ENCODE measurements around the gene ZDHHC19.
"Not testable (repeated sequence)": the region's sequence is repeated elsewhere in the genome, so short reads cannot be mapped to it uniquely, and the experiment has no call there.

Gene ZDHHC19

DNA sequence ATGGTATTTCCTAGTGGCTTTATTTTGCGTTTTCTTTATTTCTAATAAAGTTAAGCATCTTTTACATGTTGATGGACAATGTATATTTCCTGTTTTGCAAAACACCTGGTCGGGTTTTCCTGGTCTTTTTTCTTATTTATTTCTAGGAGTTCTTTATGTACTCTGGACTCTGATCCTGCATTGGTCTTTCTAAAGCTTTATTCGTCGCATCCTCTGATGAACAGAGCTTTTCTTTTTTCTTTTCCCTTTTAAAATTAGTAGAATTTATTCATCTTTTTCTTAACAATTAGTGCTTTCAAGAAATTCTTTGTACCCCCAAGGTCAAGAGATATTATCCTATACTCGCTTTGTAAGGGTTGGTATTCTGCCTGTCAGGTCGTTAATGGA lies 32.2 kb downstream of the ZDHHC19 start:
- no peak for DNase-seq (ENCODE audit: low read depth in 3 of 3)

GRCh38 chr3:196177967-196178366 lies 33.2 kb downstream of the ZDHHC19 start:
- no peak for DNase-seq (ENCODE audit: low read depth in 3 of 3)

- no peak for DNase-seq (ENCODE audit: low read depth in 3 of 3)
Measured at GRCh38 chr3:196177567-196177966, 33.6 kb downstream of the ZDHHC19 start.

DNA sequence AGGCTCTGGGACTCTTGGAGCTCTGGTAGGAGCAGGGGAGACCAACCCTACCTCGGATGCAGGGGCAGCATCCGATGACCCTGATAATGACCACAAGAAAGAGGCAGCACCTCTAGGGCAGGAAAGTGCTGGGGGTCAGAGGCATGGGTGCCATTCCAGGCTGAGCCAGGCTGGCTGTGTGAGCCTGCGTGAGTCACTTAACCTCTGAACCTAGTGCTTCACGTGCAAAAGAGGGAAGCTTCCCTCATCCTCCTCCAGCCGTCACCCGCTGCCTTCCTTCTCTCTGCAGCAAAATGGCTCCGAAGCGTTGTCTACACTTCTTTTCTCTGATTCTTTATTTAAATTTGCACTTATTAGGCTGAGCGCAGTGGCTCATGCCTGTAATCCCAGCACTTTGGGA lies 35.5 kb downstream of the ZDHHC19 start:
- no peak for DNase-seq (ENCODE audit: low read depth in 3 of 3)

DNA sequence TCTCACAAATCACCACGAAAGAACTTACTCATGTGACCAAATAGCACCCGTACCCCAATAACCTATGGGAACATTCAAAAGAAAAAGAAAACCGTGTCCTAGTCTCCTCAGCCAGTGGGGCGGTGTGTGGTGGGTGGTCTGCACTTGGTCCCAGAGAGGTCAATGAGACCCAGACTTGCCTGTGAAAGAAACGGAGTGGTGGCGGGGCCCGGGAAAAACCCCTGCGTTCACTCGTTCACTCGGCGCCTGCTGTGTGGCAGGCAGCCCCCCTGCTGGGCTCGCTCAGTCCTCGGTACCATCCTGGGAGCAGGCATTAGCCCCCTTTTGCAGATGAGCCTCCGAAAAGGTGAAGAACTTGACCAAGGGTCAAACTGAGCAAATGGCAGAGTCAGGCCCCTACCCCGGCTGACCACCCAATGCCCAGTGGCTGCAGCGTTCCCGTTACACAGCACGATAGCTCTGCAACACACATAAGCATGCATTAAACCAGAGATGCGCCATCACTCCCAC lies 36.0 kb downstream of the ZDHHC19 start:
- no peak for DNase-seq (ENCODE audit: low read depth in 3 of 3)

- no peak for DNase-seq (ENCODE audit: low read depth in 3 of 3)
Measured at GRCh38 chr3:196174652-196175051, 36.5 kb downstream of the ZDHHC19 start.

DNA sequence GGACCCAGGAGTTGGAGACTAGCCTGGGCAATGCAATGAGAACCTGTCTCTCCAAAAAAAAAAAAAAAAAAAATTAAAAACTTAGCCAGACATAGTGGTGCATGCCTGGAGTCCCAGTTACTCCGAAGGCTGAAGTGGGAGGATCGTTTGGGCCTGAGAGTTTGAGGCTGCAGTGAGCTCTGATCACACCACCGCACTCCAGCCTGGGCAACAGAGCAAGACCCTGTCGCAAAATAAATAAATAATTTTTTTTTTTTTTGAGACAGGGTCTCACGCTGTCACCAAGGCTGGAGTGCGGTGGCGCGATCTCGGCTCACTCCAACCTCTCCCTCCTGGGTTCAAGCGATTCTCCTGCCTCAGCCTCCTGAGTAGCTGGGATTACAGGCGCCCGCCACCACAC lies 40.9 kb downstream of the ZDHHC19 start:
- not testable (repeated sequence) for DNase-seq (ENCODE audit: low read depth in 3 of 3)

GRCh38 chr3:196169836-196170240 lies 41.4 kb downstream of the ZDHHC19 start:
- DNase-seq (ENCODE audit: low read depth in 3 of 3) = no peak

DNA sequence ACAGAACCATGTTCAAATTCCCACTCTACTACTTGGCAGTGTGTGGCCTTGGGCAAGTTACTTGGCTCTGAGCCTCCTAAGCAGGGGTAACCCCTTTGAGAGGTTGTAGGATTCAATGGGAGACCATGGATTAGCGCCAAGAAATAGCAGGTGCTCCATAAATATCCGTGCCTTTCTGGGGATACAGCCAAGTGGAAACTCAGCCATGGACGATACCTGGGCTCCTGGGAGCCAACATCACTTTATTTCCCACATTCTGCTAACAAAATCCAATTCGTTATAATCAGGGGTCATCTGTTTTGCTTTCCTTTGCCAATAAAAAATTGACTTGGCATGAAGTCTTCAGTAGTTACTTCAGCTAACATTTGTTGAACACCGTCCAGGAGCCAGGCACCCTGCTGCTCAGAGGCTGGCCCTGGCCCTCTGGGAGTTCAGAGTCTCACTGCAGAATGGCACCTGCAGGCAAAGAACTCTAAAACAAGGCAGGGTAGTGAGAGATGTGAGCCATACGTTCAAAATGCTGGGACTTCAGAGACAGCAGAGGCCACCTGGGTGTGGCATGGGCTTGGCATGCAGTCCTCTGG lies 42.3 kb downstream of the ZDHHC19 start:
- no peak for DNase-seq (ENCODE audit: low read depth in 3 of 3)

GRCh38 chr3:196166741-196167140 lies 44.5 kb downstream of the ZDHHC19 start:
- DNase-seq (ENCODE audit: low read depth in 3 of 3) = no peak

- DNase-seq (ENCODE audit: low read depth in 3 of 3) = no peak
Measured at GRCh38 chr3:196165850-196166249, 45.4 kb downstream of the ZDHHC19 start.

- DNase-seq (ENCODE audit: low read depth in 3 of 3) = not testable (repeated sequence)
Measured at GRCh38 chr3:196165006-196165575, 46.1 kb downstream of the ZDHHC19 start.

DNA sequence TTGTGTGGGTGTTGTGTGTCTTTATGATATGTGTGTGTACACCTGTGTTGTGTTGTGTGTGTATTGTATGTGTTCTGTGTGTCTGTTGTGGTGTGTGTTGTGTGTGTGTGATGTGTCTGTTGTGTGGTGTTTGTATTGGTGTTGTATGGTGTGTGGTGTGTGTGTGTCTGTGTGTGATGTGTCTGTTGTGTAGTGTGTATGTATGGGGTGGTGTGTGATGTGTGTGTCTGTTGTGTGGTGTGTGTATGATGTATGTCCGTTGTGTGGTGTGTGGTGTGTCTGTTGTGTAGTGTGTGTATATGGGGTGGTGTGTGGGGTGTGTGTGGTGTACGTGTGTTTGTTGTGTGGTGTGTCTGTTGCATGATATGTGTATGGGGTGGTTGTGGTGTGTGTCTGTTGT lies 46.6 kb downstream of the ZDHHC19 start:
- no peak for DNase-seq (ENCODE audit: low read depth in 3 of 3)

DNA sequence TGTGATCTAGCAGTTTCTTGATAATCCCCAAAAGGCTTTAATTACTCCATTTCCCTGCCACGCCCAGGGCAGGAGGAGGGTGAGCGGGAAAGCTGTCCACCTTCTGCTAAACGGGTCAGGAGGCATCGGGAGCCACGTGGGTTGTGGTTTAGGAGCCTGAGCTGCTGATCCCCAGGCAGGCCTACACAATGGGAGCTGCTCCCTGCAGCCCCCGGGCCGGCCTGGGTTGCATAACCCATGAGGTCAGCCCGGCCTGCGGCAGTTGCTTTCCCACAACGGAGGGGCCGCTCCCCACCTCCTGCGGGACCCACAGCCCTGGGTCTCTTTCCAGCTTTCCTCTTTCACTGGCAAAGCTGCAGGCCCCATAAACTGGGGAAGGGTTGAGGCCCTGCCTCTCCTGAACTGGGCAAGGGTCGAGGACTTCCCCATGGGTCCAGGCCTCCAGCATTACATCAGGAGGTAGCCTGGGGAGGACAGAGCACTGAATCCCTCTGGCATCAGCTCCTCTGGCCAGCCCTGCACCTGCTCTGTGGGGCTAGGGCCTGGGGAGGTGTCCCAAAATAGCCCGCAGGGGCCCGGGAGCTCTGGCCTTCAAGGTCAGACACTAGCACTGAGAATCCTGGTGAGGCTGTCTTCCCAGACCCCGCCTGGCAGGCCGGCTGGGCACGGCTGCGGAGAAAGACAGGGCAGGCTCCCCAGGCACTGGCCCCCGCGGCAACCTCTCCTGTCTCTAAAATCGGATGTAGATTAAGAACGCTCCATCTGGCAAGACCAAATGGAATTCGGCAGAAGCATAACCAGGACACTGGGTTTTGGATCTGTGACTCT lies 47.3 kb downstream of the ZDHHC19 start:
- no peak for DNase-seq (ENCODE audit: low read depth in 3 of 3)

DNA sequence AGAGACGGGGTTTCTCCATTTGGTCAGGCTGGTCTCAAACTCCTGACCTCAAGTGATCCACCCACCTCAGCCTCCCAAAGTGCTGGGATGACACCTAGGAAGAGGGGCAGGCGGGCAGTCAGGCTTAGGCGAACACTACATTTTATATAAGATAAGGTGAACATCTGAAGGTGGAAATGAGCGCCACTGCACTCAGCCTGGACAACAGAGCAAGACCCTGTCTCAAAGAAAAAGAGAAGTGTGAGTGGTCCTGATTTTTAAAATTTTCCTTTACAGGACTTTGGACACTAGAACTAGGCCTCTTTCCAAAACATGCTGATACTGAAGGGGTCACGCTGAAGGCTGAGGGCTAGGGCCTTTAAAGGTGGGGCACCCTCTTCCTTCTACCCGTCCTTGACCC lies 48.0 kb downstream of the ZDHHC19 start:
- no peak for DNase-seq (ENCODE audit: low read depth in 3 of 3)

GRCh38 chr3:196162679-196163078 lies 48.5 kb downstream of the ZDHHC19 start:
- DNase-seq (ENCODE audit: low read depth in 3 of 3) = no peak

DNA sequence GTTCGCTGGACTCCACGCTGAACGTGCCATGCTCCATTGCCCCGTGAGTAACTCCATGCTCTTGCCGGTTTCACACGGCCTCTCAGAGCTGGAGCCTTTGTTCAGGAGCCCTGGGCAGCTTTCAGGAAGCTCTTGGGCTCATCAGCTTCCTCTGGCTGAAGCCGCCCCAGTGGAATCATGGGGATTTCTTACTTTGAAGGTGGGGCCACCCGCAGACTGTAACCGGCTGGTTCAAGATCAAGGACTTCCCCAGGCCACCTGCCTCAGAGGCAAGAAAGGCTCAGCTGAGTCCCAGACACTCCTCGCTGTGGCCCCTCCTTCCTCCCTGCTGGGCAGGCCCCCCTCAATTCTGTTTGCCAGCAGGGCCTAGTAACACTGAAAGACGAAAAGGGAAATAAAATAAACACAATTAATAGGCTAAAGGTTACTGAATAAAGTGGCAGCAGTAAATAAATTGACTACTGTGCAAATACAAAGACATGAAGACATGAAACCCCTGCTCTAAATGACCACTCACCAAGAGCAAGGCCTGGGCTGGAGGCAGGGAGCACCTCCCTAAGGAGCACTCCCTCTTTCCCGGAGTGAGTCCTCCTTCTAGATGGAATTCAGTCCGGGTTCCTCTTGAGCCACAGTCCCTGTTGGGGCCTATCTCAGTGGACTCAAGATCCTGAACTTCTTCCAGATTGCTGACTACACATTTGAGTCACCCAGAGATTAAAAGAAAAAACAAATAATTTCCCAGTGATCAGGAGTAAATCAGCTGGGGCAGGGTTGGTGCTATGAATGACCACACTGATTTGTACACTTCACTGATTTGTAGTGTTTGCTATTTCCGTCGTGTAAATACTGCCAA lies 51.0 kb downstream of the ZDHHC19 start:
- DNase-seq (ENCODE audit: low read depth in 3 of 3) = no peak

DNA sequence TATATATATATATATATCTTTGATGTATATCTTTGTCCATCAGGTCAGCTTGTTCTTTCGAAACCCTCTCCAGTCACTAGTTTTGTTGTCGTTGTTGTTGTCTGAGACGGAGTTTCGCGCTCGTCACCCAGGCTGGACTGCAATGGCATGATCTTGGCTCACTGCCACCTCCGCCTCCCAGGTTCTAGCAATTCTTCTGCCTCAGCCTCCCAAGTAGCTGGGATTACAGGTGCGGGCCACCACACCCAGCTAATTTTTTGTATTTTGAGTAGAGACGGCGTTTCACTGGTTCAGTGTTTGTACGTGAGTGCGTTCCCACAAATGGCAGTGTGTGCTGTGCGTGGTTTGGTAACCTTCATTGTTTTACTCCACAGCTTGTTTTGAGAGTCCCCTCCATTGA lies 51.7 kb downstream of the ZDHHC19 start:
- no peak for DNase-seq (ENCODE audit: low read depth in 3 of 3)

DNA sequence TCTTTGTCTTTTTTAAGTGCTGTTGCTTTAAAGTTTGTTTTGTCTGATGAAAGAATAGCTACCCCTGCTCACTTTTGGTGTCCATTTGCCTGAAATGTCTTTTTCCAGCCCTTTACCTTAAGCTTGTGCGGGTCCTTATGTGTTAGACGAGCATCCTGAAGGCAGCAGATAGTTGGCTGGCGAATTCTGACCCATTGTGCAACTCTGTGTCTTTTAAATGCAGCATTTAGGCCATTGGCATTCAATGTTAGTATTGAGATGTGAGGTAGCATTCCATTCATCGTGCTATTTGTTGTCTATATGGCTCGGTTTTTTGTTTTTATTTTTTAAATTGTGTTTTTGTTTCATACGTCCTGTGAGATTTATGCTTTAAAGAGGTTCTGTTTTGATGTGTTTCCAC lies 55.0 kb downstream of the ZDHHC19 start:
- DNase-seq (ENCODE audit: low read depth in 3 of 3) = no peak

DNA sequence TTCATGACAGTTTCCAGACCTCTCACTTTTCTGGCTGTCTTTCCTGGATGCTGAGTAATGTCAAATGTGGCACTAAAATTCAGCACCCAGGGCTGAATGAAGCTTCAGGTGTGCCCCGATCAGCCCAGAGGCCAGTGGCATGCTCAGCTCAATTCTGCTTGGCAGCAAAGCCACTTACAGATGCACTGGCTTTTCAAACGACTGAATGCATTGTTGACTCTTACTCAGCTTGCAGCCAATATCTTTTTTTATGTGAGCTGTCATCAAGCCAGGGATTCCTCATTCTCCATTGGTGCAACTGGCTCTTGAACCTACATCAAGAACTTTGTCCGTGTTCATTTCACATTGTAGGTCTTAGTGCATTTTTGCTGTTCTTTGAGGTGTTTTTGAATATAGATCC lies 60.7 kb downstream of the ZDHHC19 start:
- DNase-seq (ENCODE audit: low read depth in 3 of 3) = no peak

DNA sequence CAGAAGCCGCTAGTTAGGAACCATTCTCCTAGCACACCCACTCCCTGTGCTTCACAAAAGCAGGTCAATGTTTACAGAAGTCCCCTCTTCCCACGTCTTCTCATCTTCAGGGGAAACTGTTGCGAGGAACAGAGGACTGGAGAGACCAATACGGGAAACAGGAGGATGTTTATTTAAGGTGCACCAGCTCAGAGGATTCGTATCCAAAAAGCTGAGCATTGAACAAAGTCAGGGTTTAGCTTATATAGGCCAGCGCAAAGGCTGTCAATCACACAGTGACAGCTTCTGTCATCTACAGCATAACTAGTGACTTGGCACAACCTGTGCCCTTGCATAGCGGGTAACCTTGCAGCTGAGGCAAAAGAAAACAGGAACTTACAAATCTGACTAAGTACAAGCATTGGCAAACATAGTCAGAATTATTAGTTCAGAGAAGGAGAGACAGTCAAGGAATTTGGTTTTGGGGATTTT lies 61.3 kb downstream of the ZDHHC19 start:
- no peak for DNase-seq (ENCODE audit: low read depth in 3 of 3)

- no peak for DNase-seq (ENCODE audit: low read depth in 3 of 3)
Measured at GRCh38 chr3:196149375-196149774, 61.8 kb downstream of the ZDHHC19 start.
